Measurements from ENCODE around the gene LCN15.

Gene LCN15

DNA sequence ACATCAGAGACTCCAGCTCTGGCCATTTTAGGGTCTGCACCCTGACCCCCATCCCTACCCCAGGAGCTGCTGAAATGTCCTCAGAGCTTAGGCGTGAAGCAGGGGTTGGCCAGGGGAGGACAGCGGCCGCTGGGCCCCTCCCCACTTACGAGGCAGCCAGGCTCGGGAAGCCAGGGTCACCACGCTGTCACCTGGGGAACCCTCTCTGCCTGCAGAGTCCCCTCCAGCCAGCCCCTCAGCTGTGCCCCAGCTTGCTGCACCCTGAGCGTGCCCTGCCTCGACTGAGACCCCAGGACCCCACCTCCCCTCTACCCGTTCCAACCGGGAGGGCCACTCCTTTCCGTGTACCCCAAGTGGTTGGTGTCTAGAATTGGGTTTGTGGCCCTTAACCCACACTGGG is 24.2 kb downstream of the LCN15 start:
- no peak for DNase-seq

DNA sequence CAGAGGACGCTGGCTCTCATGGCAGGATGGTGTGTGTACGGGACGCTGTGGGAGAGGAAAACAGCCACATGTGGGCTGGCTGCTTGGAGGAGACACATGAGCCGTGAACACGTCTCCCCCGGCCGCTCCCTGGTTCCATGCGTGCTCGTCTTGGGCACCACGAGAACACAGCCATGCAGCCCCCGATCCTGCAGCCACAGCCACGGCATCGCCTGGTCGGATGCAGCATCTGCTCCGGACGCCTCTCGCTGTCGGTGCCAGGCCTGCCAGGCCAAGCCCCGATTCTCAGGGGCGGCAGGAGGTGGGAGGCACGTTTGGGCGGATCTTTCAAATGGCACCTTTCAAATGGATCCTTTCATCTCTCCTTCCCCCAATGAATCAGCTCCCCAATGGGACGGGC is 24.8 kb downstream of the LCN15 start:
- no peak for DNase-seq

DNA sequence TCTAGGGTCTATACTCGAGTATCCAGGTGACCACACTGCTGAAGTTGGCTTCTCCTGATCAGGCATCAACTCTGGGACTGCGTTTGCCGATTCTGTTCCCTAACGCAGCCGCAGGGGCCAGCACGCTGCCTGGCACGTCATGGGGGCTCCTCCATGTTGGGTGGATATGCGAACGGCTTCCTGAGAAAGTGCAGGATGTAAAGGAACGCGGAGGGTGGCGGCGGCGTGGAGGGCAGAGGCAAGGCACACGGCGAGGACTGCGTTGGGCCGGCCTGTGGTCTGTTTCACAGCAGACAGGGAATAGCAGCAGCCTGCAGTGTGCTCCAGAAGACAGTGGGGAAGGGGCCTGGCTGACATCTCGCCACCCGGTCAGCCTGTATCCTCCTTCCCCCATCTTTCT is 25.4 kb downstream of the LCN15 start:
- no peak for DNase-seq

DNA sequence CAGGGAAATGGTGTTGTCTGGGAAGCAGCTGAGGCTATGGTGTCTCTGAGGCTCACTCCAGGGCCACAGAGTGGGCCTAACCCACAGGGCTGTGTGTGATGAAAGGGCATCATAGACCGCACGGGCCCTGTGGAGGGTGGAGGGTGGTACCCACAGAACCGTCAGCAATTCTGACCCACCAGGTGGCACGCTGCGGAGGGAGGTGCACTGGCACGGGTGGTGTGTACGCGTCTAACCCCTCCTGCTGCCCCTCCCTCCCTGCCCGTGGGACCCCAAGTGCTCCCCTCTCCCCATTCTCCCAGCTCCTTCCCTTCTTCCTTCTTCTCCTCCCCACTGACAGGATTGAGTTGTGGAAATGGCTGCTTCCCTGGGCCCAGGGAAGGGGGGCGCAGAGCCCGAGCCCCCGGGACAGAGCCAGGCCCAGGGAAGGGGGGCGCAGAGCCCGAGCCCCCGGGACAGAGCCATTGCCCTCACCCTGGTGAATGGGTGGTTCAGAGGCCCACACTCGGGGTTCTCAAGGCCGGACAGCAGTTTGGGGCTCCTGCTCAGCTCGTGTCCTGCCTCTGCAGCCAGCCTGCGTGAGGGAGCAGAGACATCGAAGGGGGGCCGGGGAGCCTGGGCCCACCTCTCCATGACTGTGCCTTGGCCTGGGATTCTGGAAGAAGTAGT is 28.4 kb downstream of the LCN15 start:
- no peak for DNase-seq

DNA sequence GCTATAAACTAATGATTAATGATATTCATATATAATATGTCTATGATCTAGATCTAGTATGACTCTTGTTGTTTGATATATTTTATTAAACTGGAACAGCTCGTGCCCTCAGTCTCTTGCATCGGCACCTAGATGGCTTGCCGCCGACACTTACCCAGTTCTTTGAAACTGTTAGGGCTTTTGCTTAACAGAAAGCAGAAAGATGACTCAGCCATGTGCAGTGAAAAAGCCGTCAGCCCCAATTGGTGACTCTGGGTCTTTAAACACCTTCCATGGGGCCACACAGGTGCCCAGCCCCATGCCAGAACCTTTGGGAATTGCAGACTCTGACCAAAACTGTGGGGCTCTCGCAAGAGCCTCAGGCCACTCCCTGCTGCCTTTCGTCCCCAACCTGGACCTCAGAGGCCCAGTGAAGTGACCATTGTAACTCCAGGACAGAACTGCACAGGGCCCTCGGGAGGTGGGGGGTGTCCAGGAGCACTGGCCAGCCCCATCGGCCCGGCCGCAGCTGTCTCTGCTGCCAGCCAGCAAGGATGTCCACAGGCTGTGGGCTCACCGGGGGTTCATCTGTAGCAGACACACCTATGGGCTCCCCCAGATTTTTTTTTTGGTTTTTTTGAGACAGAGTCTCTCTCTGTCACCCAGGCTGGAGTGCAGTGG is 29.4 kb downstream of the LCN15 start:
- DNase-seq = no peak

DNA sequence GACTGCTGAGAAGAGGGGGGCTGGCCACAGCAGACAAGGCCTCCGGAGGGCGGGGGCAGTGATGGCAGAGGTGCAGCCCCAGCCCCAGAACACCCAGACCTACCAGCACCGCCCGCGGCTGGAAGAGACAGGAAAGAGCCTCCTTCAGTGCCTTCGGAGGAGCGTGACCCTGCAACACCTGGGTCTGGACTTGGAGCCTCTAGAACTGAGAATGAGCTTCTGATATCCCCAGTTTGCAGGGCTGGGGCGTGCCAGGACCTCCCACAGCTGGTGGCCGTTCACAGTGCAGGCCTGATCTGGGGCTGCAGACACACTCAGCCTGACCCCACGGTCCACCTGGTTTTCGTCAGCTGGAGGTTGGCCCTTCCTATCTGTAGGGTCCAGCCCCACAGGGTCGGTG is 30.7 kb downstream of the LCN15 start:
- DNase-seq = no peak

DNA sequence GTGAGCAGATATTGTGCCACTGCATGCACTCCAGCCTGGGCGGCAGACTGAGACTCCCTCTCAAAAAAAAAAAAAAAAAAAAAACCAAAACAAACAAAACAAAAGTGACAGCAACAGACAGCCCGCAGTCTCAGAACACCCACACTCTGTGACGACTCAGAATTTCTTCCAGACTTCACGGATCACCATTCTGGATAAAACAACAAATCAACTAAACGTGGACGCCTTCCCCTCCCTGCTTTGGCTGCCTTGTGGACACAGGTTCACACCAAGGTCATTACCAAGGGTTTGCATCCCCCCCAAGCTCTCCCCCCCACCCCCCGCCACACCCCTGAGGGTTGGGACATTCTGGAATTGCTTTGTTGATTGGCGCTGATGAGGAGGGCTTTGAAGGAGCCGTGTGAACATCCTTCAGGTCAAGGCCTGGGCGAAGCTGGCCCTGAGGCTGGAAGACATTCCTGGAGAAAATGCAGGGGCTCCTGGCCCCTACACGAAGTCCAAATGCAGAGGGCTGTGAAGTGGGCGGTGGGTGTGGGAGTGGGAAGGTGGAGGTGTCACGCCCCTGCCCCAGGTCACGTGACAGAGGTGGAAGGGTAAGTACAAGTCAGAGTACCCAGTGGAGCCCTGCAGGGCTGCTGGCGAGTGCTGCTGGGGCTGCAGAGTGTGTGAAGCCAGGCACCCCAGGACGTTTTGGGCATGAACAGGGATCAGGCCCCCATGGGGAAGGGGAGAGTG is 31.7 kb downstream of the LCN15 start:
- DNase-seq = no peak

DNA sequence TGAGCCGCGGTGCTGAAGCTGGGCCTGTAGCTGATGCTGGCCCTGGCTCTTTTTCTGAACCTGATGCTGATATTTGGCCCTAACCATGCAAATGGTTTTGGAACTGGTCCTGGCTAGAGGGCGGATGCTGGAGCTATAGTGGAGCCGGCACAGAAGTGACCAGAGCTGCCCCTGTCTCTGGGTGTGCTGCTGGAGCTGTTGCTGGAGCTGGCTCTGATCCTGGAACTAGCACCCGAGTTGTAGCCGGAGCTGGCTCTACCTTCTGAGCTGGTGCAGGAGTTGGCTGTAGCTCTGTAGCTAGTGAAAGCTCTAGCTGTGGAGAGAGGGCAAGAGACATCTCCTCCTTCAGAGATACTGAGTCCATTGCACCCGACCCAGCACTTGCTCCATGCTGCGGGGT is 34.4 kb downstream of the LCN15 start:
- no peak for DNase-seq

DNA sequence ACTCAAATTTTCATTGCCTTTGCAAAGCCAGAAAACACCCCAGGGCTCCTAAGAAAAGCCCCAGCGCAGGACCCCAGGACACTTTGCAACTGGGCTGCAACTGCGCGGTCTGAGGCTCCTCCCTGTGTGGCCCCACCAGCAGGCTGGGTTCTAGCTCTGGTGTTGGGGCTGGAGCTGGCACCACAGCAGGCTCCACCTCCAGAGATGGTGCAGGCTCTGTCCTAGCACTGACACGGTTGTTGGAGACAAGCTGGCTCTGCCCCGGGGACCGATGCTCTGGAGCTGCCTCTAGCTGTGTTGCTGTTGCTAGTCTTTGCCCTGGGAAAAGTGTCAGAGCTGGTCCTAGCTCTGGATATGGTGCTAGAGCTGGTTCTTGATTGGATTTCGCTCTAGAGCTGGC is 35.2 kb downstream of the LCN15 start:
- DNase-seq = no peak

DNA sequence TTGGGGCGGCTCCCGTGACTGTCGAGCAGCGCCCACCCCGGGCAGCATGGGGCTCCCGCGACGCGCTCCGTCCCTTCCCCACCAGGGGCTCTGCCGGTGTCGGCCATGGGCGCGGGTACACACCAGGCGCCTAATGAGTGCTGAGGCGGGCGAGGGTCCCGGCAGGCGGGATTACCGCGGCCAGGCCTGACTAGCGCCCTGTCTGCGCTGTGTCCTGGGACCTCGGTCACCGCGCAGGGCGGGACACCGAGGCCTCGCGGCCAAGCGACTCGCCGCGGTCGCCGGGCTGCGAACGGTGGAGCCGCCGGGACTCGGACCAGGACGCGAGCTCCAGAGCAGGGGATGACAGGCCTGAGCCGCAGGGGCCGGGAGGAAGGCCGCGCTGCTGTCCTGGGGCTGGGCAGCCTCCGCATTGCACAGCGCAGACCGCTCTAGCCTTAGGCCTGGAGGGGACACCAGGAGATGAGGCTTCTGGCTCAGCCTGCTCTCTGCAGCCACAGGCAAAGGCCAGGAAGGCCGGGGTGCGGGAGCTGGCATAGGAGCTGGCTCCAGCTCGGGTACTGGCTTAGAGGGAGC is 35.7 kb downstream of the LCN15 start:
- DNase-seq = no peak

DNA sequence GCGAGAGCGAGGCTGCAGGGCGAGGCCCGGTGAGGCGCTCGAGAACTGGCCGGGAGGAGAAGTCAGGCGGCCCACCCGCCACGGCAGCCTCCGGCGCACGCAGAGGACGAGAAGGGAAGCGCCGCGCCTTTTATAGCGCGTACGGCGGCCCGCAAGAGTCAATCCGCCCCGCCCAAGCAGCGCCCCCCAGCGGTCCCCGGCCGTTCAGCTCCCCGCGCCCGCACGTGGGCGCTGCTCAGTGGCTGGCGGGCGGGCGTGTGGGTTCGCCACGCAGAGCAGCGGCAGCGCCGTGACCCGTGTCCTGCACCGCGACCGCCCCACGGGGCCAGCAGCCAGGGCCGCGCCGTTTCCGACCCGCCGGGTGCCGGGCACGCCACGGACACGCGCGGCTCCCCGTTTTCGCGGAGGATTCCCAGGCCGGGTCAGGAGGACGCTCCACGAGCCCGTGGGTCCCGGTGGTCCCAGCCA is 36.2 kb downstream of the LCN15 start:
- peak; percentile 58 to 77 for DNase-seq

DNA sequence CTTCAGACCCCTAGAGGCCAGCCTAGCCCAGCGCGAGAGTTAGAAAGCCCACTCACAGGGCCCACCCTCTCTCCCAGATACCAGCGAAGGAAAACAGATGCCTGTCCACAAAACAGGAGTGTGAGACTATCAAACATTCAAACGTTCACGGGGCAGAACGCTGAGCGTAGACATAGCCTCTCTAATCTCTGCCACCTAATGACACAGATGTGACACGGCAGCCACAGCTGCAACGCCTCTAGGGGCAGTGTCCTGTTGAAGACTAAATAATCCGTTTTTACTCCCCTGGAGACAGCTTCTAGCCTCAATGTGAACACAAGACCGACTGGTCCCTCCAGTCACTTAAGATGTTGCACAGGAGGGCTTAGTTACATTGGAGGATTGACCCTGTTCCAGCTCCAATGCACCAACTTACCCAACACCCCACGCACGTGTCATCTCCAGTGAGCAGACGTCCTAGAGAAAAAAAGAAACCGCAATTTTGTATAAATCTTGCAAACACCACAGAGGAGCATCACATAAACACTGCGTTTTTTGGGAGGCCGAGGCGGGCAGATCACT is 37.6 kb downstream of the LCN15 start:
- no peak for DNase-seq

DNA sequence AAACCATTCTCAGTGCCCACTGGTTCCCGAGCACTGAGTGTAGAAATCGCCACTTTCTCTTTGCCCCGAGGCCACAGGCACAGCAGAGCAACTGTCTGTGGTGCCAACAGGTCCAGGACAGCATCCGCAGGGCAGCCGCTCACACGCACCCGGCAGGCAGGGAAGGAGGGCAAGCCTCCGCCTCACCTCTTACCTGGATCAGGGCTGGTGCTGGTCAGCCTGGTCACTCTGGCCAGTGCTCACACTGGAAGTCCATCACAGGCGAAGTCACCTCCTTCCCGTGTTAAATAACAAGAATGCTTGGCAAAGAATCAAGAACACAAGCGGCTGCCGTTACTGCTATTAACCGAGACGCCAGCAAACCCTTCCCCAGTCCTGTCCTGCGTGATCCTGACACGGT is 38.2 kb downstream of the LCN15 start:
- DNase-seq = no peak

DNA sequence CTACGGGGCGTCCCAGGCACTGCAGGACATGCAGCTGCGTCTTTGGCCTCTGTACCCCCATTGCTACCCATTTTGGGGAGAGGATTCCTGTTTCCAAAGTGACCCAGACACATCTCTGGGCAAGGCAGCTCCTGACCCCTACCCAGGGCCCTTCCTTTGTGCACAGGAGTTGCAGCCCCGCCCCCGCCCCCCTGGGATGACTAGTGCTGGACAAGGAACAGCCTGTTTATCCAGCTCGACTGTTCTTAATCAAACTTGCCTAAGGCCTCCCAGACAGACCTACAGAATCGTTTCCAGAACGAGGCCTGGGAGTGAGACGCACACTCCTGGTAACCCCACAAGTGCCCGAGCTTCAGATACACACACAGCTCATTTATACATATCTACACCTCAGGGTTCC is 38.7 kb downstream of the LCN15 start:
- no peak for DNase-seq

DNA sequence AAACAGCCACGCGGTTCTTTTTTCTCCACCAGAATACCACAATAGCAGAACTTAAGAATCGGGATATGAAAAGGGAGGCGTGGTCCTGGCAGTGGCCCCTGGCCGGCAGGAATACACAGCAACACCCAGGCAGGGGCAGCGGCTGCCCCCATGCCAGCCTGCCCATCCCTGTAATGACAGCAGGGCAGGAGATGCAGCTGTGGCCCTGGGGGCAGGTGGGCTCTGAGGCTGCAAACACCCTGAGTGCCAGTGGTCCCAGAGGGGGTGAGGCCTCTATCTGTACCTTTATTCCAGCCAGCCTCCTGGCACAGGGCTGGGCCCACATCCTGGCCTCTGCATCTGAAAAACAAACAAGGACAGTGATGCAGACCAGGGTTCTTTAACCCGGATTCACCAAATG is 39.5 kb downstream of the LCN15 start:
- no peak for DNase-seq

DNA sequence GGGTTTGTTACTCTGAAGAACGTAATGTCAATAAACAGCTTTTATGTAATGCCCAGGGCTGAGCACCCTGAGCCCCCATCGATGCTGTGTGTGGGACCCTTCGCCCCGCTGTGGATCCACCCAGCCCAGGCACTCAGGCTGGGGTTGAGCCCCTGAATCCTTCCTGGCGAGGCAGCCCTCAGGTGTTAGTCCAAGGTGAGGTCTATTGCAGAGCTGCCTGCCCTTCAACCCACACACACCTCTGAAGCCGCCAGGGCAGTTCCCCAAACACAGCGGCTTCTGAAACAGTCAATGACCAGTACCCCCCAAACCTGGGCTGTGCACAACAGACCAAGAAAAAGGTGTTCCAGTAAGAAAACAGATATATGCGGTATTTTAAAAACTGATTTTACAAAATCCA is 40.3 kb downstream of the LCN15 start:
- no peak for DNase-seq

DNA sequence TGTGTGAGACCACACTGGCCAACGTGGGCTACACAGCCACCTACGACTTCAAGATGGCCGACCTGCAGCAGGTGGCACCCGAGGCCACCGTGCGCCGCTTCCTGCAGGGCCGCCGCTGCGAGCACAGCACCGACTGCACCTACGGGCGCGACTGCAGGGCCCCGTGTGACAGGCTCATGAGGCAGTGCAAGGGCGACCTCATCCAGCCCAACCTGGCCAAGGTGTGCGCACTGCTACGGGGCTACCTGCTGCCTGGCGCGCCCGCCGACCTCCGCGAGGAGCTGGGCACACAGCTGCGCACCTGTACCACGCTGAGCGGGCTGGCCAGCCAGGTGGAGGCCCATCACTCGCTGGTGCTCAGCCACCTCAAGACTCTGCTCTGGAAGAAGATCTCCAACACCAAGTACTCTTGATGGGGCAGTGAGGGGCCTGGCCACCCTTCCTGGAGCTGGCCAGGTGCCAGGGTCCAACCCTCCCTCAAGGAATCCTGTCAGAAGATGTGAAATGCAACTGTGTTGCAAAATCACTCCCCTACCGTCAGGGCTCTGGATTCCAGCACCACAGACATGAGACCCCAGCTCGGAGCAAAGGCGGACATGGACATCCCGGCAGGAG is 40.8 kb downstream of the LCN15 start:
- no peak for DNase-seq

DNA sequence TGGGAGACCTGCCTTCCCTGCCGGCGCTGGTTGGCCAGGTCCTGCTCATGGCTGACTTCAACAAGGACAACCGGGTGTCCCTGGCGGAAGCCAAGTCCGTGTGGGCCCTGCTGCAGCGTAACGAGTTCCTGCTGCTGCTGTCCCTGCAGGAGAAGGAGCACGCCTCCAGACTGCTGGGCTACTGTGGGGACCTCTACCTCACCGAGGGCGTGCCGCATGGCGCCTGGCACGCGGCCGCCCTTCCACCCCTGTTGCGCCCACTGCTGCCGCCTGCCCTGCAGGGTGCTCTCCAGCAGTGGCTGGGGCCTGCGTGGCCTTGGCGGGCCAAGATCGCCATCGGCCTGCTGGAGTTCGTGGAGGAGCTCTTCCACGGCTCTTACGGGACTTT is 41.4 kb downstream of the LCN15 start:
- DNase-seq = no peak

DNA sequence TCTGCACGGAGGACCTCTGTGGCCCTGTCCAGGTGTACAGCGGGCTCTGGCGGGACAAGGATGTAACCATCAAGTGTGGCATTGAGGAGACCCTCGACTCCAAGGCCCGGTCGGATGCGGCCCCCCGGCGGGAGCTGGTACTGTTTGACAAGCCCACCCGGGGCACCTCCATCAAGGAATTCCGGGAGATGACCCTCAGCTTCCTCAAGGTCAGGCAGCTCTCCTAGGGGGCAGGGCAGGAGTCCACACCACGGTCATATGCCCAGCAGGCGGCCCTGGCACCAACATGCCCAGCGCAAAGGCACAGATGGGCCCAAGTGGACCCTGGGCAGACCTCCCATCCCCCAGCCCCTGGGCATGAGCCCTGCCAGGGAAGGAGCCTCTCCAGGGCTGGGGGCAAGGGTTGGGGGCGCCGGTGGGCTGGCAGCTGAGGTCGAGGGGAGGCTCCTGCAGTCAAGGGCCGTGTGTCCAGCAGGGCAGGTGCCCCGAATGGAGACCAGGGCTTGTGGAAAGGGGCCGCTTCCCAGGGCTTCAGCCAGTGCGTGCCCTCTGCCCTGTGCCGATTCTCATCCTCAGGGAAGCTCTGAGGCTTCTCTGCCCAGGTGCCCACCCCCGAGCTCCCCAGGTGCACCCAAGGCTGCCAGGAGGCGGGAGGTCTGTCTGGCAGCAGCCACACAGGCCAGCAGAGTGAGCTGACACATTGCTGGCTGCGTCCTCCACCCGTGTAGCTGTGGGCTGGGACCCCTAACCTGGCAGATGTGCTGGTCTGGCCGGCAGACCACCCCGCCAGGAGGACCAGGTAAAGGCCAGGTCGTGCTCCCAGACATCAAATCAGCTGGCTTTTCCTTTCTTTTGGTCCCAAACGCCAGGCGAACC is 42.0 kb downstream of the LCN15 start:
- no peak for DNase-seq

DNA sequence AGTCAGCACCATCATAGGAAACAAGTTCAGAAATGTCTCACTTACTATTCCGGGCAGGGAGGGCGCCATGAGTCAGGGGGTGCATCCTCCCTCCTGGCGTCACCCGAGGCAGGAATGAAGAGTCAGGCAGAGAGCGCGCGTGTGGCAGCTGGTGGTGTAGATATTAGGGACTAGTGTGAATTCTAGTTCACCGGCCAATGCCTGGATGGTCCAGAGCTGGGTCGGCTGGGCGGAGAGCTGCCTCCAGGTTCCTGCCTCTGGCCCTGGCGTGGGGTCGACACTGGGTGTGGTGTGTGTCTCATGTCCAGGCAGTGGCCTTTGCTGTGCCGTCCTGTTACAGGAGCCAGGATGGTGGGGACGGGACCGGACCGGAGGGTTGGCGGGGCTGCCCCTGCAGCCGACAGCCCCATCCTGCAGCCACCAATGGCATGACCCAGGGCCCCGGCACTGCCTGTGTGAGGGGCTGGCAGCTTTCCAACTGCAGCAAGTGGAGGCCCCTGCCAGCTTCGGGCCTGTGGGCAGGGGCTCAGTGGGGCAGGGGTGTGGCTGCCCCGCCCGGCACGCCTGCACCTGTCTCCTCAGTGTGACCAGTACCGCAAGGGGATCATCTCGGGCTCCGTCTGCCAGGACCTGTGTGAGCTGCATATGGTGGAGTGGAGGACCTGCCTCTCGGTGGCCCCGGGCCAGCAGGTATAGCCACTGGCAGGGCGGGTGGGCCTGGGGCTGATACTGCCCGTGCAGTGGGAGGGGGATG is 42.8 kb downstream of the LCN15 start:
- DNase-seq = peak in 1 of 2 experiments; percentile 33

DNA sequence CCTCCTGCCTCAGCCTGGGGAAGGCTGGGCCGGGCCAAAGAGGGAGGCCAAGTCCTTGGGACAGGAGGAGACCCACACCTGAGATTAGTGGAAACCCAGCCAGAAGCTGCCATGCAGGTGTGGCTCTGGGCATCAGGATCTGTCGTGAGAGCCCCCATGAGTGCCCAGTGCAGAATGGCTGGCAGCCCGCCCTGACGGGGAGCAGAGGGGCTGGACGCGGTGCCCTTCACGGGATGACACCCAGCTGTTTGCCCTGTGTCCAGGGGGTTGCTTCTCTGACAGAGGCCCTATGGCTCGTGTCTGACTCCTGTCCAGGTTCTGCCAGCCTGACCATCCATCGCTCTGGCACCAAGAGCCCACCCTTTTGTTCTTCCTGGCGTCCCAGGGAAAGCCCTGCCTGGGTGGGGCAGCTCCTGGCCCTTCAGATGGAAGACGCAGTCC is 43.4 kb downstream of the LCN15 start:
- DNase-seq = no peak

Measured in SHP77 (cell line).